ENCODE measurements around the gene SENP8.
"Not testable (repeated sequence)": the region's sequence is repeated elsewhere in the genome, so short reads cannot be mapped to it uniquely, and the experiment has no call there.

The SENP8 gene

DNA sequence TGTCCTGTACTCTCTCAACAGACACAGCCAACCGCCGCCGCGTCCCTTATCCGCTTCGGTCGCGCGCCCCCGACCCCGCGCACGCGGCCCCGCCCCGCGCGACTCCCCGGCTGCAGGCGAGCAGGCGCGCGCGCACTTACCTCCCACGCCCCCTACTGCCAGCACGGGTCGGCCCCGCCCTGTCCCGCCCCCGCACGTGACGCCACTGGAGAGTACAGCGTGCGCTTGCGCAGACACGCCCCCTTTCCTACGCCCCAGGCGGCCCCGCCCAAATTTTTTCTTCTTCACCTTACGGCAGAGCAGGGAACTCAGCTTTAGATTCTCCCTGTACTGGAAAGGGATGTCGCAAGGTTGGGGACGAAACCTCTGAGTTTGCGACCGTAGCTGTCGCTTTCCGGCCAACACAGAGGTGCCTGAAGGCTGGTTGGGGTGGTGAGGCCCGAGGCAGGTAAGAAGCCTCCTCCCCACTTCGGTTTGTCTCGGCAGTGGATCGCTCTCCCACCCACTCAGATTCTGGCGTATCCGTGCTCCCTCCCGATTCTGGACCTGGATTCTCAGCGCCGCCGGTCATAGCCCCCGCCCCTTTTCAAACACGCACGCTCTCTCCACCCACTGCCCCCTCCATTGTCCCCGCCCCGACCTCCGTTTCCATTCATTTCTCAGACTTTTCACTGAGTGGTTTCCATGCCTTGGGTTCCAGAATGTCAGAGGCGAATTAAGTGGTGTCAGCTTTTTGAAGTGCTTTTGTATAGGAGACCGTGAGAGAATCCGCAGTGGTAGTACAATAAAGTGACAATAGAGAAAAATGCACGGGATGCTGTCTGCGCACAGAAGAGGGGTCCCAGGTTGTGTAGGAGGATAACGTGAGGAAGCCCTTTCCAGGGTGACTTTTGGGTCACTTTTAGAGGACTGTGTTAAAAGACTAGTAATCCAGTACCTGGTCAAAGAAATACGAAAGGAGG lies at the start of gene SENP8, which contains the start of gene MYO9A:
TSS of gene SENP8 (plus strand) at position 387 of the 962 bp plus-strand sequence. CDS start 21,221 bp downstream, outside the sequence.
TSS of gene MYO9A (minus strand) at position 134 of the 962 bp plus-strand sequence. CDS start 71,587 bp downstream, outside the sequence.
- TF ChIP-seq, protein P1, sequence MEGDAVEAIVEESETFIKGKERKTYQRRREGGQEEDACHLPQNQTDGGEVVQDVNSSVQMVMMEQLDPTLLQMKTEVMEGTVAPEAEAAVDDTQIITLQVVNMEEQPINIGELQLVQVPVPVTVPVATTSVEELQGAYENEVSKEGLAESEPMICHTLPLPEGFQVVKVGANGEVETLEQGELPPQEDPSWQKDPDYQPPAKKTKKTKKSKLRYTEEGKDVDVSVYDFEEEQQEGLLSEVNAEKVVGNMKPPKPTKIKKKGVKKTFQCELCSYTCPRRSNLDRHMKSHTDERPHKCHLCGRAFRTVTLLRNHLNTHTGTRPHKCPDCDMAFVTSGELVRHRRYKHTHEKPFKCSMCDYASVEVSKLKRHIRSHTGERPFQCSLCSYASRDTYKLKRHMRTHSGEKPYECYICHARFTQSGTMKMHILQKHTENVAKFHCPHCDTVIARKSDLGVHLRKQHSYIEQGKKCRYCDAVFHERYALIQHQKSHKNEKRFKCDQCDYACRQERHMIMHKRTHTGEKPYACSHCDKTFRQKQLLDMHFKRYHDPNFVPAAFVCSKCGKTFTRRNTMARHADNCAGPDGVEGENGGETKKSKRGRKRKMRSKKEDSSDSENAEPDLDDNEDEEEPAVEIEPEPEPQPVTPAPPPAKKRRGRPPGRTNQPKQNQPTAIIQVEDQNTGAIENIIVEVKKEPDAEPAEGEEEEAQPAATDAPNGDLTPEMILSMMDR (IDR thresholded peaks at IDR 0.05; ENCODE audit: low read depth, low read length, missing control alignments): no peak
- peak; percentile 96 for DNase-seq (ENCODE audit: extremely low read depth, low read depth)

DNA sequence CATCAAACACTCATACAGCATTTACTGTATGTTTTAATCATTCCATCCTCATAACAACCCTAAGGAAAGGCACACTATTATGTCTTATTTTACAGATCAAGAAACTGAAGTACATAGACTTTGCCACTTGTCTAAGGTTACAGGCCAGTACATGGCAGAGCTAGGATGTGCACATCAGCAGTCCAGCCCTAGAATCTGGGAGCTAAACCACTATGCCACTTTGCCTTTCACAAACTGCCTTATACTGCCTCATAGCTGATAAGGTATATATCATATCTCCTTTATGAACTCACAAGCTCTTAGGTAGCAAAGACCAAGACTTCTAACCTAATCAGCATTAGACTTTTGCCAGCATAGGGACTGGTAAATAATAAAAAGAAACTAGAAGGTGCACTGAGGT lies 49.3 kb upstream of the SENP8 start:
- DNase-seq (ENCODE audit: extremely low read depth, low read depth): no peak
- TF ChIP-seq, protein P1 (IDR thresholded peaks at IDR 0.05; ENCODE audit: low read depth, low read length, missing control alignments): no peak
- no peak overlapping the region for H3K4me3 ChIP-seq (replicated peaks; ENCODE audit: low read depth, low read length)

More for the DNA sequence above, at the start of gene SENP8, which contains the start of gene MYO9A:
- peak within 1 kb of the TSS; percentile 81 for H3K4me3 ChIP-seq (replicated peaks; ENCODE audit: low read depth, low read length)

DNA sequence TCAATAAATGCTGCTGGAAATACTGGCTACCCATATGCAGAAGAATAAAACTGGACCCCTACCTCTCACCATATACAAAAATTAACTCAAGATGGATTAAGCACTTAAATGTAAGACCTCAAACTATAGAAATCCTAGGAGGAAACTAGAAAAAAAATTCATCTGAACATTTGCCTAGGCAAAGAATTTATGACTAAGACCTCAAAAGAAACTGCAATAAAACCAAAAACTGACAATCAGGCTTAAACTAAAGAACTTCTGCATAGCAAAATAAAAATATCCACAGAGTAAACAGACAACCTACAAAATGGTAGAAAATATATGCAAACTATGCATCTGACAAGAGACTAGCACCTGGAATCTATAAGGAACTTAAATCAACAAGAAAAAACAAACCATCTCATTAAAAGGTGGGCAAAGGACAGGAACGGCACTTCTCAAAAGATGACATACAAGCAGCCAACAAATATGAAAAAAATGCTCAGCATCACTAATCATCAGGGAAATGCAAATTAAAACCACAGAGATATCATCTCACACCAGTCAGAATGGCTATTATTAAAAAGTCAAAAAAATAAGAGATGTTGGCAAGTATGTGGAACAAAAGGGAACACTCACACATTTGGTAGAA lies 47.3 kb upstream of the SENP8 start:
- no peak for DNase-seq (ENCODE audit: extremely low read depth, low read depth)
- TF ChIP-seq, protein P1 (IDR thresholded peaks at IDR 0.05; ENCODE audit: low read depth, low read length, missing control alignments): no peak
- no peak overlapping the region for H3K4me3 ChIP-seq (replicated peaks; ENCODE audit: low read depth, low read length)

DNA sequence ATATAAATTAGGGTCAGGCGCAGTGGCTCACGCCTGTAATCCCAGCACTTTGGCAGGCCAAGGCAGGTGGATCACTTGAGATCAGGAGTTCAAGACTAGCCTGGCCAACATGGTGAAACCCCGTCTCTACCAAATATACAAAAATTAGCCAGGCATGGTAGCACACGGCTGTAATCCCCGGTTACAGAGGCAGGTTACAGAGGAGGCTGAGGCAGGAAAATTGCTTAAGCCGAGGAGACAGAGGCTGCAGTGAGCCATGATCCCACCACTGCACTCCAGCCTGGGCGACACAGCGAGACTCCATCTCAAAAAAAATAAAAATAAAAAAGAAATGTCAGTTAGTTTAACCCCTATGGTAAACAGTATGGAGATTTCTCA lies 46.8 kb upstream of the SENP8 start:
- not testable (repeated sequence) for DNase-seq (ENCODE audit: extremely low read depth, low read depth); H3K4me3 ChIP-seq (replicated peaks; ENCODE audit: low read depth, low read length)

DNA sequence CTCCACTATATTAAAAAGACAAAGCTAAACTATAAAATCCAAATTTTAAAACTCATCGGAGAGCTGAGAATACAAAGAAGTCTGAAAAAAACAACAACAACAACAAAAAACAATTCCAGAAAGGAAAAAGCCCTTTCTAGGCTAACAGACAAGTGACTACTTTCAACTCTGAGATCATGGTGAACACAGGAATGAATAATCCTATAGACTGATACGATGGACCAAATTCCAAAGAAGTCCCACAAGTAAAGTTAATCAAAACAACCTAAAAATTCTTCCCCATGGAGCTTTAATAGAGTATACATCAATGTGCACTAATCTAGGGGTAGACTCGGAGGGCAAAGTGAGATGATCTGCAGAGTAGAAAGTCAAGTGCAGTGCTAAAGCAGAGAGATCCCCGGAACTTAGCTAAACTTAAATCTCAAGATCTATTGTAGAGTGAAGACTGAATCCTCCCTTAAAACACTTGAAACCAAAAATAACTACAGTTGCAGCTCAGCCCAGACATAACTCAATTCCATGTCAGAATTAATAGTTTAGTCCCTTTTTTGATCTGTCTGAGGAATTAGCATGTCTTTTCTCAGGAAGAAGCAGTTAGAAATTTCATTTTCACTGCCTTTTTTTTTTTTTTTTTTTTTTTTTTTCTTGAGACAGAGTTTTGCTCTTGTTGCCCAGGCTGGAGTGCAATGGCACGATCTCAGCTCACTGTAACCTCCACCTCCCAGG lies 43.7 kb upstream of the SENP8 start:
- TF ChIP-seq, protein P1 (IDR thresholded peaks at IDR 0.05; ENCODE audit: low read depth, low read length, missing control alignments): no peak
- no peak for DNase-seq (ENCODE audit: extremely low read depth, low read depth)
- H3K4me3 ChIP-seq (replicated peaks; ENCODE audit: low read depth, low read length): no peak overlapping the region

DNA sequence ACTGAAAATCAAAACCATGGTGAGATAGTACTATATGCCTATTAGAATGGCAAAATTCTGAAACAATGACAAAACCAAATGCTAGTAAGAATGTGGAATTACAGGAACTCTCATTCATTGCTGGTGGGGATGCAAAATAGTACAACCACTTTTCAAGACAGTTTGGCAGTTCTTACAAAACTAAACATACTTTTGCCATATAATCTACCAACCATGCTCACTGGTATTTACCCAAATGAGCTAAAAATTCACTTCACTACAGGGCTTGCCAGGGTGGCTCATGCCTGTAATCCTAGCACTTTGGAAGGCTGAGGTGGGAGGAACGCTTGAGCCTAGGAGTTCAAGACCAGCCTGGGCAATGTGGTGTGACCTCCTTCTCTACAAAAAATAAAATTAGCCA lies 40.3 kb upstream of the SENP8 start:
- no peak overlapping the region for H3K4me3 ChIP-seq (replicated peaks; ENCODE audit: low read depth, low read length)
- TF ChIP-seq, protein P1 (IDR thresholded peaks at IDR 0.05; ENCODE audit: low read depth, low read length, missing control alignments): no peak
- no peak for DNase-seq (ENCODE audit: extremely low read depth, low read depth)
